ENCODE data around the gene AIM2.

DNA sequence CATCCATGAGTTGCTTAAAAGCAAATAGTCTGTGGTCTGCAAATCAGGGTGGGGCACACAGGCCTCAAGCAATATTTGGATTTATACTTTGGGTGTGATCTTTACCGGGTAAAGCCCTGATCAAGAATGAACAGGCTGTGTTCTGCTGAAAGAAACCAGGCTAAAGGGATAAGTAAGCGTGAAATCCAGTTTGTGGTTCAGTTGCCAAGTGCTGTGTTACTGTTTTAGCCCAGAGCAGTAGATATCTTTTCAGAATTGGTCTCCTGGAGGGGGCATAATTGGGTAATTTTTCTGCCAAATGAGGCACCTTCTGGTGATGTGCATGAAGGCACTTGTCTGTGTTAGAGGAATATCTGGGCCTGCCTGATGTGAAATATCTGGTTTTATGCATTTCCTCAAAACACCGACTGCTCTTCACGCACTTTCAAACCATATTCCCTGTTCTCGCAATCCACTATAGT is 21.4 kb downstream of the AIM2 start:
- TF ChIP-seq CTCF (IDR thresholded peaks at IDR 0.05; ENCODE audit: low read length), result no peak
- TF ChIP-seq EZH2 (optimal IDR thresholded peaks at IDR 0.05; ENCODE audit: low read depth, low read length), result no peak
- no peak for TF ChIP-seq EZH2phosphoT487 (IDR thresholded peaks at IDR 0.05; ENCODE audit: low read length)

Measured in MM.1S (cell line).